Measurements from ENCODE around the gene BATF2.
"Not testable (repeated sequence)": the region's sequence is repeated elsewhere in the genome, so short reads cannot be mapped to it uniquely, and the experiment has no call there.

Gene BATF2

DNA sequence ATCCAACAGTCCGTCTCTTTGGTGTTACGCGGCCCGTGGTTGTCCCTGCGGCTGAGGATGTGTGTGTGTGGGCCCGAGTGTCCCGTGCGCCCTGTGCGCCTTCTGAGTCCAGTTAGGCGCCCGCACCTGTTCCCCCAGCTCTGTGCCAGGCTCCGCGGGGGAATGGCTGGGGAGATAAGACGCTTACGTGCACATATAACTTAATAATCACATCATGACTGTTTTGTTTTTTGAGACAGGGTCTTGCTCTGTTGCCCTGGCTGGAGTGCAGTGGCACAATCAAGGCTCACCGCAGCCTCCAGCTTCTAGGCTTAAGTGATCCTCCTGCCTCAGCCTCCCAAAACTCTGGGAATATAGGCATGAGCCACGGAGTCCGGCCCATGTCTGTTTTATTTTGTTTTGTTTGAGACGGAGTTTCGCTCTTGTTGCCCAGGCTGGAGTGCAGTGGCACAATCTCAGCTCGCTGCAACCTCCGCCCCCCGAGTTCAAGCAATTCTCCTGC is 18.0 kb upstream of the BATF2 start:
- H3K4me3 ChIP-seq (ENCODE audit: low read depth, low read length): peak overlapping the region; percentile 81
- DNase-seq (ENCODE audit: low read depth): no peak

DNA sequence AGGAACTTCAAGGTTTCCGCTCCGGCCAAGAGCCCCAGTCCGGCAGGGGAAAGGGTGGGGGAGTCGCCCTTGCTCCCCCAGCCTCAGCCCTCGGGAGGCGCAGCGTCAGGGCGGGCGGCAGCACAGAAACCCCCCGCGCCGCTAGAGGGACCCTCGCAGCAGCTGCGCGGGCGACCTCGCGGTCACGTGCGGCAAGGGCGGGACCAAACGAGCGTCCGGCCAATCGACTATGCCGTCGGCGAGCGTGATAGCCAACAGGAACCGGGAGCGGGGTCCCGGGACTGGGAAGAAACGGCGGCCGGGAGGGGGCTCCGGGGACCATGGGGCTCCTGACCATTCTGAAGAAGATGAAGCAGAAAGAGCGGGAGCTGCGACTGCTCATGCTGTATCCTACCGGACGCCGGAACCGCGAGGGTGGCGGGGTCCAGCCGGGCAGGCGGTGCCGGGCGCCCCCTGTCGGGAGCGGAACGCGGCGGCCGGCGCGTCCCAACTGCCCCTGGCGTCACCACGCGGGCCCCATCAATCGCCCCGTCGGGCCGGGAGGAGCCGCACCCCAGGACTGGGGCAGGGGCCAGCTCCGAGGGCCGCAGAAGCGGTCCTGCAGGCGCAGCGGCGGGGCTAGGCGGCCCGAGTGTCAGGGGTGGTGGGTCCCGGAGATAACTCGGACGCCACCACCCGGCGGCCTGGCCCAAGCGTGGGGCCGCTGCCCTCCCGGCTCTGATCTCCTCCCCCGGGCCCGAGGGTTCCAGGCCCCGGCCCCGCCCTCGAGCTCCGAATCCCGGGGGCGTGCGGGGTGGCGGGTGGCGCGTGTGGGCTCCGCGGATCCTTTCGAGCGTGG is 17.3 kb upstream of the BATF2 start, which contains the start of gene ARL2:
TSS of gene ARL2 (plus strand) at position 273 of the 838 bp plus-strand sequence. CDS start at position 321, 48 bp downstream.
- peak; percentile 61 for DNase-seq (ENCODE audit: low read depth)
- peak within 1 kb of the TSS; percentile 81 for H3K4me3 ChIP-seq (ENCODE audit: low read depth, low read length)

DNA sequence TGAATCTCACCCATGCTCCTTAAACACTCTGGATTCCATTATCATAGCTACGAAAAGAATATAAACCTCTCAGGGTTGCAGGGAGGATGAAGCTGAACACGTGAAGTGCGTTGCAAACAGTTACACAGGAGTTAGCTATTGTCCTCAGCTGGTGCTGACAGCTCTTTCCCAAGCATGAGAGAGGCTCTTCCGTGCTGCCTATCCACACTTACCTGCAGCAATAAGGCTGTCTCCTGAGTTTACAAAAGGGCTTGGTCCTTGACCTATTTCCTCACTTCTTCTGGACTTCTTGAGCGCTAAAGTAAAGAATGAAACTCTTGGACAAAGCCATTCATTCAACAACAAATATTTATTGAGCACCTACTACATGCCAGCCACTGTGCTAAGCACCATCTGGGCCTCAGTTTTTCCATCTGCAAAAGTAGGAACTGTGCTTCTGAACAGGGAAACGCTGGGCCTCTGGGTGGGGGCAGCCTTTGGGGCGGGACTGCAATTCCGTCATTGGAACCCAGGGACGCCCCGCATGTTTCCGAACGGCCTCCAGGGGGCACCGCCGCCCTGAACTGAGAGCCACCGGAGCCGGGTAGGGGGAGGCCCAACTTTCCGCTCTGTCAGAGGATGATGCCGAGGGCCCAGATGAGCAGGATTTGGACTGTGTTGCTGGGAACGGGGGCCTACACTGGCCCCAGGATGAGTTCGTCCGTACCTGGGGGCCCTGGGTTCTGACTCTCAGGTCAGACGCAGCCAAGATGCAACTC is 16.5 kb upstream of the BATF2 start:
- peak overlapping the region; percentile 81 for H3K4me3 ChIP-seq (ENCODE audit: low read depth, low read length)
- DNase-seq (ENCODE audit: low read depth): peak; percentile 43

DNA sequence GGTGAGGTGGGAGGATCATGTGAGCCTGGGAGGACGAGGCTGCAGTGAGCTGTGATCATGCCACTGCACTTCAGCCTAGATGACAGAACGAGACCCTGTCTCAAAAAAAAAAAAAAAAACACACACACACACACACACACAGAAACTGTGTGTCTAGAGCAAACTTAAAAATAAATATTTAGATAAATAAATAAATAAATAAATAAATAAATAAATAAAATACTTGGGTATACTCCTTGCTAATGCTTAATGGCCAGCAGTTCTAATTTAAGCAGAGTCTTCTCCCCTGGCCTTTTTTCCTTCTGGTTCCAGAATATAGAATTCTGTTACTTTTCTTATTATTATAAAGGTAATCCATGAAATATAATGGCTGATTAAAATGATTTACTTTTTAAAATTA is 12.1 kb upstream of the BATF2 start:
- no peak for DNase-seq (ENCODE audit: low read depth)

GRCh38 chr11:65008016-65008415 is 11.2 kb upstream of the BATF2 start:
- no peak overlapping the region for H3K4me3 ChIP-seq (ENCODE audit: low read depth, low read length)
- DNase-seq (ENCODE audit: low read depth): no peak

More for the DNA sequence above, 12.1 kb upstream of the BATF2 start:
- no peak overlapping the region for H3K4me3 ChIP-seq (ENCODE audit: low read depth, low read length)

- H3K4me3 ChIP-seq (ENCODE audit: low read depth, low read length); DNase-seq (ENCODE audit: low read depth): not testable (repeated sequence)
Measured at GRCh38 chr11:65003968-65004367, 7.2 kb upstream of the BATF2 start.

DNA sequence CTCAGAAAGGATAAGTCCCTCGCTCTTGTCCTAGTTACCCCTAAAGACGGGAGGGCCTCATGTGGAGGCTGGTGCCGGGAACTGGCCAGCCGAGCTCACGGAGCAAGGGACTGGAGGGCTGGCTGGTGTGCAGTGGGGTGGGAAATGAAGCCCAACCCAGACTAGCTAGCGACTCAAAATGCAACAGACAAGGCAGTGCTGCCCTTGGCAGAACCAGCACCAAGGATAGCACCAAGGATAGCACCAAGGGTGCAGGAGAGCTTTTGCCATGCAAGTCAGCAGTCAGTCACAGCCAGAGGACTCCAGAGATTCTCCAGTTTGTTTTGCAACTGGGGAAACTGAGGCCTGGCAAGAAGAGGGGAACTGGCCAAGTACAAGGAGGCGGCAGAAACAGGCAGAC is 6.5 kb upstream of the BATF2 start:
- H3K4me3 ChIP-seq (ENCODE audit: low read depth, low read length): no peak overlapping the region
- DNase-seq (ENCODE audit: low read depth): no peak

- no peak overlapping the region for H3K4me3 ChIP-seq (ENCODE audit: low read depth, low read length)
- DNase-seq (ENCODE audit: low read depth): no peak
Measured at GRCh38 chr11:65002706-65003105, 5.9 kb upstream of the BATF2 start.

GRCh38 chr11:64999478-64999877 is 2.7 kb upstream of the BATF2 start:
- H3K4me3 ChIP-seq (ENCODE audit: low read depth, low read length): no peak overlapping the region
- DNase-seq (ENCODE audit: low read depth): no peak

GRCh38 chr11:64998690-64999431 is 2.1 kb upstream of the BATF2 start:
- DNase-seq (ENCODE audit: low read depth): no peak
- H3K4me3 ChIP-seq (ENCODE audit: low read depth, low read length): no peak overlapping the region

DNA sequence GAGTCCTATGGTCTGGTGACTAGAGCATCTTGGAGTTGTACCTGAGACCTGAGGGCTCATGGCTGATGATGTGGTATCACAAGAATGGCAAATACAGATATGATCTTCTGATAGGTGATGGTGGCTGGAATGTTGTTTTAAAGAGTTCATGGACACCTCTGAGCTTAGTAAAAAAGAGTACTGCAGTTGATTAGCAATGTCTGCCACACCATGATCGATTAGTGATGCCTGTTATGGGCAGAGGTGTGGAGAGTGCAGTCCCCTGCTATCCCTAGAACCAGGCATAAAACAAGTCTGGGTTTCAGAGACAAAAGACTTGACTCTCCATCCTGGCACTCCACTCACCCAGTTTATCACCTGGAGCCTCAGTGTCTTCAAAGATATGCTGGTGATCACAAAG is 1.4 kb upstream of the BATF2 start:
- no peak for DNase-seq (ENCODE audit: low read depth)
- no peak overlapping the region for H3K4me3 ChIP-seq (ENCODE audit: low read depth, low read length)

DNA sequence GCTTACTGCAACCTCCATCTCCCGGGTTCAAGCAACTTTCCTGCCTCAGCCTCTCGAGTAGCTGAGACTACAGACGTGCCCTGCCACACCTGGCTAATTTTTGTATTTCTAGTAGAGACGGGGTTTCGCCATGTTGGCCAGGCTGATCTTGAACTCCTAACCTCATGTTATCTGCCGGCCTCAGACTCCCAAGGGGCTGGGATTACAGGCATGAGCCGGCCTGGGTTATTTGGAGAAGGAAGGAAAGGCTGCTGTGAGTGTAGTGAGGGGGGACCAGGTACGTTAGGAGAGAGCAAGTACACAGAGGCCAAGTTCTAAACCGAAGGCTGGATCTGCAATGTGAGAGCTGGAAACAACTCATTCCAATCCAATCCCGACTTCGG is 453 bp downstream of the BATF2 start:
- no peak for DNase-seq (ENCODE audit: low read depth)
- H3K4me3 ChIP-seq (ENCODE audit: low read depth, low read length): no peak overlapping the region

DNA sequence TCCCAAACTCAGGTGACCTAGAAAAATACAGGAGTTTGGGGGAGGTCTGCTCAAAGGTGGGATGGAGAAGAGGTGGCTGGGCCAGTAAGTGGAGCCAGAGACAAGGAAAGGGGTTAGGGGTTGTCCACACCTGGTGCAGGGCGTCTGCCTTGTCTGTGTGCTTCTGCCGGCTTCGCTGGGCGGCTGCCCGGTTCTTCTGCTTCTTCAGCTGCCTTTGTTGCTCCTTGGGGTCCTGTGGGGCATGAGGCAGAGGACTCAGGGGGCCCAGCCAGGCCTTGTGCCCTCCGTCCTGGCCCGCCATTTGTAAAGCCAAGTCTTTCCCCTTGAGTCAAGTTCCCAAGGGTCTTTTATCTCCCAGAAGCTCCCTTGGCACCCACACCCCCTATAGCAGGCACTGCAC is 2.5 kb downstream of the BATF2 start:
- H3K4me3 ChIP-seq (ENCODE audit: low read depth, low read length): no peak overlapping the region
- DNase-seq (ENCODE audit: low read depth): no peak

GRCh38 chr11:64990222-64990923 is 6.4 kb downstream of the BATF2 start:
- H3K4me3 ChIP-seq (ENCODE audit: low read depth, low read length): no peak overlapping the region
- DNase-seq (ENCODE audit: low read depth): no peak

- H3K4me3 ChIP-seq (ENCODE audit: low read depth, low read length): no peak overlapping the region
- no peak for DNase-seq (ENCODE audit: low read depth)
Measured at GRCh38 chr11:64989416-64989815, 7.4 kb downstream of the BATF2 start.

- H3K4me3 ChIP-seq (ENCODE audit: low read depth, low read length): no peak overlapping the region
- DNase-seq (ENCODE audit: low read depth): no peak
Measured at GRCh38 chr11:64987998-64988854, 8.5 kb downstream of the BATF2 start.

DNA sequence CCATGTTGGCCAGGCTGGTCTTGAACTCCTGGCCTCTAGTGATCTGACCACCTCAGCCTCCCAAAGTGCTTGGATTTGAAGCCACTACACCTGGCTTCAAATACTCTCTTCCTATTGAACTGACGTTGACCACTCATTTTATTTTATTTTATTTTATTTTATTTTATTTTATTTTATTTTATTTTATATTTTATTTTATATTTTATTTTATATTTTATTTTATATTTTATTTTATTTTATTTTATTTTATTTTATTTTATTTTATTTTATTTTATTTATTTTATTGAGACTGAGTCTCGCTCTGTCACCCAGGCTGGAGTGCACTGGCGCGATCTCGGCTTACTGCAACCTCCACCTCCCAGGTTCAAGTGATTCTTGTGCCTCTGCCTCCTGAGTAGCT is 13.4 kb downstream of the BATF2 start:
- H3K4me3 ChIP-seq (ENCODE audit: low read depth, low read length); DNase-seq (ENCODE audit: low read depth): not testable (repeated sequence)

GRCh38 chr11:64976651-64977050 is 20.1 kb downstream of the BATF2 start:
- DNase-seq (ENCODE audit: low read depth): no peak
- H3K4me3 ChIP-seq (ENCODE audit: low read depth, low read length): no peak overlapping the region

All from skeletal muscle cell (primary cell).